Superior temporal gyrus (tissue), 1 donor: Measurements from ENCODE around the gene WDR49.
"Not testable (repeated sequence)": the region's sequence is repeated elsewhere in the genome, so short reads cannot be mapped to it uniquely, and the experiment has no call there.

Source experiments
- DNase-seq: peaks from one replicate; pipeline ENCODE4 v3.0.0-alpha.2; 2016; ENCODE audit errors: extremely low spot score

Gene WDR49

GRCh38 chr3:167614196-167614595 lies 39.5 kb downstream of the WDR49 start:
- not testable (repeated sequence) for DNase-seq

GRCh38 chr3:167611718-167612117 lies 42.0 kb downstream of the WDR49 start:
- no peak for DNase-seq

GRCh38 chr3:167609156-167609555 lies 44.6 kb downstream of the WDR49 start:
- no peak for DNase-seq

- no peak for DNase-seq
Measured at GRCh38 chr3:167606836-167607235, 46.9 kb downstream of the WDR49 start.

GRCh38 chr3:167605871-167606270 lies 47.9 kb downstream of the WDR49 start:
- DNase-seq = no peak

GRCh38 chr3:167602041-167602440 lies 51.7 kb downstream of the WDR49 start:
- DNase-seq = no peak

GRCh38 chr3:167587651-167588050 lies 66.1 kb downstream of the WDR49 start:
- no peak for DNase-seq

GRCh38 chr3:167575000-167575600 lies 78.6 kb downstream of the WDR49 start:
- no peak for DNase-seq

- DNase-seq = no peak
Measured at GRCh38 chr3:167572991-167573390, 80.8 kb downstream of the WDR49 start.

- DNase-seq = no peak
Measured at GRCh38 chr3:167568634-167569033, 85.1 kb downstream of the WDR49 start.

GRCh38 chr3:167565489-167565888 lies 88.3 kb downstream of the WDR49 start:
- no peak for DNase-seq

- no peak for DNase-seq
Measured at GRCh38 chr3:167564612-167565011, 89.1 kb downstream of the WDR49 start.

GRCh38 chr3:167559924-167560323 lies 93.8 kb downstream of the WDR49 start:
- no peak for DNase-seq

GRCh38 chr3:167554898-167555297 lies 98.8 kb downstream of the WDR49 start:
- no peak for DNase-seq

- DNase-seq = no peak
Measured at GRCh38 chr3:167538081-167538480, 115.7 kb downstream of the WDR49 start.

GRCh38 chr3:167521006-167521355 lies 132.8 kb downstream of the WDR49 start:
- DNase-seq = no peak

- DNase-seq = no peak
Measured at GRCh38 chr3:167520266-167521005, 133.3 kb downstream of the WDR49 start.

GRCh38 chr3:167507954-167508353 lies 145.8 kb downstream of the WDR49 start:
- DNase-seq = no peak

- no peak for DNase-seq
Measured at GRCh38 chr3:167502401-167502800, 151.3 kb downstream of the WDR49 start.

GRCh38 chr3:167501941-167502340 lies 151.8 kb downstream of the WDR49 start:
- no peak for DNase-seq

GRCh38 chr3:167497903-167498302 lies 155.8 kb downstream of the WDR49 start:
- no peak for DNase-seq

- DNase-seq = no peak
Measured at GRCh38 chr3:167493244-167493643, 160.5 kb downstream of the WDR49 start.

- no peak for DNase-seq
Measured at GRCh38 chr3:167491621-167492020, 162.1 kb downstream of the WDR49 start.

GRCh38 chr3:167489571-167489970 lies 164.2 kb downstream of the WDR49 start:
- no peak for DNase-seq
